Midbrain (tissue), 1 donor: ENCODE results near the gene SMC3.

Experiments used
- DNase-seq: peaks from one replicate; lab custom pipeline; 2025; lab: John Stamatoyannopoulos, UW

SMC3 gene

GRCh38 chr10:110647136-110647430 lies 79.6 kb downstream of the SMC3 start:
- DNase-seq: no peak

GRCh38 chr10:110648692-110649346 lies 81.3 kb downstream of the SMC3 start:
- DNase-seq: no peak

DNA sequence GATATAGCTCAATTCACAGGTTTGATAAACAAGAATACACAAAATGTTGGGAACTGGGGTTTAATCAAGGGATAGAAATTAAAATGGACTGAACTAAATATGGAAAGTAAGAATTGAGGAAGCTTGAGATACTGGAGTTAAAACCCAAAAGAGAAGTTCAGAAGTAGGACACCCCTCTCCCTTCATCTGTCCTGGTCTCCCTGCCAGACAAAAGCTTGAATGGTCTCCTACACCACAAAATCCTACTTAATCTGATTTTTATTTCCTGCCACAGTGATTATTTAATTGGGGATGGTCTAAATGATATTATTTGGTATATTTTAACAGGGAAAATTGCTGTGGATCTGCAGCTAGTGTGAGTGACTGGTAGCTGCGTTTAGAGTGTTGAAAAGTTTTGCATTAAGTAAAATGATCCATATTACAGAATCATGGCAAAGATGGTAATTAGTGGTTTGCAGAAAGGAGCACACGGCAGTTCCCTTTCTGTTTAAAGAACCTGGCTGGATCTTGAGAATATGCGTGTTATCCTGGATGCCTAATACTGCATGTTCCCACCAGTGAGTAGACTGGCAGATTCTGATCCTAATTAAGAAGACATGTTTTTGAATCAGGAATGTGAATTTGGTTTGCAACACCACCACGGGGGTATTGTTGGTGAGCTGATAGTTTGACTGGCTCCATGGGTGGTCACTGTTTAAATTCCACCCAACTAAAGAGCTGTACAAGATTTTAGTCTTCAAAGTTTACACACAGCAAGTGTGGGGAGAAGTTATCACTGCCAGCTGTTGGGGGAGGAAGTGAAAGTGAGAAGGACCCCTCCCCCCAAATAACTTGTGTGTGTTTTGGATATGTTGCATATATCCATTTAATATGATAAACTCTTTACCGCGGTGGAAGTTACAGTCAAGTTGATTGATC lies 82.1 kb downstream of the SMC3 start:
- no peak for DNase-seq

DNA sequence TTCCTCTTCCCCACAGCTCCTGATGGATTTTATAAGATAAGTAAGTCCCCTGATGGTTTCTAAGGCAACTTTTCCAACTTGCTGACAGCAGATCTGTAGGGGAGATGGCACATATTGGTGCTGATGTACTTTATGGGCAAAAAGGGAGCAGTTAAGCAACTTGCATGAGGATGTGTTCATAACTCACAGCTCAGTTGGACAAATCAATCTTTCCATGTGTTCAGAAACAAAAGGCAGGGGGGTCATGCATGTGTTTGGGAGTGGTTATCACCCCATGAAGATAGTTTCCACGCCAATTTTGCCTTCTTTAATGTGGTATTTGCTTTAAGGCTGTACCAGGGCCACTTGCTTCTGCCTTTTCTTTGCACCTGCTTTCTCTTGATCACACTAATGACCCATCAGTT lies 82.8 kb downstream of the SMC3 start:
- DNase-seq: no peak

GRCh38 chr10:110651044-110651958 lies 83.8 kb downstream of the SMC3 start:
- no peak for DNase-seq

GRCh38 chr10:110652475-110653118 lies 85.1 kb downstream of the SMC3 start:
- DNase-seq: no peak
